GM18951 (cell line): ENCODE results near the gene SRC.

Source experiments
- POLR2A ChIP-seq: IDR thresholded peaks from 4 replicates; pipeline ENCODE4 v1.6.1; 2011; ENCODE audit warnings: mild to moderate bottlenecking; ENCODE audit not compliant: insufficient read length, insufficient read depth; ENCODE audit errors: extremely low read depth
- in situ Hi-C: fragments of 300-500 bp; cut with MboI; formaldehyde crosslinking; loops from one replicate; pipeline ENCODE4 v1.12.0; 2022; ENCODE audit warnings: low sequenced_read_pairs, mixed read lengths, inconsistent platforms; ENCODE audit not compliant: unreplicated experiment

The SRC gene

GRCh38 chr20:37343994-37344355 is 2.0 kb upstream of the SRC start:
- in situ Hi-C loops: no loop called here

GRCh38 chr20:37344506-37345338 is 1.2 kb upstream of the SRC start:
- in situ Hi-C loops: no loop called here
- peak; percentile 37 for TF ChIP-seq POLR2A

More at GRCh38 chr20:37343994-37344355, 2.0 kb upstream of the SRC start:
- no peak for TF ChIP-seq POLR2A

GRCh38 chr20:37346236-37346534 is 245 bp downstream of the SRC start:
- in situ Hi-C loops: no loop called here
- no peak for TF ChIP-seq POLR2A

- in situ Hi-C loops: no loop called here
- TF ChIP-seq POLR2A: no peak
Observed at GRCh38 chr20:37346535-37347346, 801 bp downstream of the SRC start.

- no peak for TF ChIP-seq POLR2A
- in situ Hi-C loops: no loop called here
Observed at GRCh38 chr20:37347347-37347823, 1.4 kb downstream of the SRC start.

GRCh38 chr20:37347891-37348791 is 2.2 kb downstream of the SRC start:
- in situ Hi-C loops: no loop called here
- TF ChIP-seq POLR2A: peak; percentile 15

GRCh38 chr20:37348792-37349516 is 3.0 kb downstream of the SRC start:
- no peak for TF ChIP-seq POLR2A
- in situ Hi-C loops: no loop called here

- no peak for TF ChIP-seq POLR2A
- in situ Hi-C loops: no loop called here
Observed at GRCh38 chr20:37349517-37350491, 3.9 kb downstream of the SRC start.

GRCh38 chr20:37350649-37351574 is 5.0 kb downstream of the SRC start:
- no peak for TF ChIP-seq POLR2A
- in situ Hi-C loops: no loop called here
